HepG2 (cell line): ENCODE data around the gene CLDN9. TPM values are rescaled to one million over a fixed set of nuclear protein-coding genes. Genes with fewer than 3 reads are reported as not detected.

Experiments used
- ARNT2 ChIP-seq: sonication (generic); formaldehyde crosslinking; IDR thresholded peaks from 2 replicates; pipeline ENCODE4 v1.8.0; 2022; ENCODE audit warnings: mild to moderate bottlenecking, low read depth, missing genetic modification reagents, moderate library complexity
- ATF4 ChIP-seq, 2 experiments: fragments of 450-650 bp in 1 of 2; sonication (generic) in 1 of 2; formaldehyde crosslinking; IDR thresholded peaks; 2 replicates each; pipeline versions ENCODE4 v1.5.0 to v1.8.0; 2020 to 2022; ENCODE audit warnings: mild to moderate bottlenecking in 1 of 2, missing genetic modification reagents in 1 of 2
- DRAP1 ChIP-seq: IDR thresholded peaks from 2 replicates; pipeline ENCODE4 v1.6.1; 2016; ENCODE audit warnings: missing genetic modification reagents, missing compliant biosample characterization
- HNRNPUL1 ChIP-seq: fragments of 200-400 bp; formaldehyde crosslinking; IDR thresholded peaks from 2 replicates; pipeline ENCODE4 v1.6.1; 2017; ENCODE audit warnings: low read depth, mild to moderate bottlenecking, low read length, moderate library complexity
- JARID2 ChIP-seq: sonication (generic); formaldehyde crosslinking; IDR thresholded peaks from 2 replicates; pipeline ENCODE4 v1.8.1; 2023; ENCODE audit warnings: missing genetic modification reagents, inconsistent platforms; ENCODE audit not compliant: insufficient replicate concordance
- KLF11 ChIP-seq: IDR thresholded peaks from 2 replicates; pipeline ENCODE4 v1.6.1; 2016; ENCODE audit warnings: missing compliant biosample characterization
- MAX ChIP-seq: IDR thresholded peaks from 2 replicates; pipeline ENCODE4 v1.6.1; 2012; ENCODE audit warnings: inconsistent platforms
- MTF1 ChIP-seq: sonication (generic); formaldehyde crosslinking; IDR thresholded peaks from 2 replicates; pipeline ENCODE4 v1.5.0; 2020; ENCODE audit warnings: missing genetic modification reagents
- MXD3 ChIP-seq: IDR thresholded peaks from 2 replicates; pipeline ENCODE4 v1.6.1; 2016; ENCODE audit warnings: mild to moderate bottlenecking, missing biosample characterization, missing genetic modification reagents
- PAF1 ChIP-seq: IDR thresholded peaks from 2 replicates; pipeline ENCODE4 v1.6.1; 2016; ENCODE audit warnings: missing genetic modification reagents, missing compliant biosample characterization
- PITX1 ChIP-seq: sonication (generic); formaldehyde crosslinking; IDR thresholded peaks from 2 replicates; pipeline ENCODE4 v1.5.1; 2020; ENCODE audit warnings: mild to moderate bottlenecking, missing genetic modification reagents
- POLR2AphosphoS2 ChIP-seq: IDR thresholded peaks from 2 replicates; pipeline ENCODE4 v1.6.1; 2011; ENCODE audit warnings: low read depth, low read length, improper control_type of control experiment
- SAFB2 ChIP-seq: sonication (generic); formaldehyde crosslinking; IDR thresholded peaks from 2 replicates; pipeline ENCODE4 v1.5.1; 2020; ENCODE audit warnings: missing genetic modification reagents, low read depth, mild to moderate bottlenecking, borderline replicate concordance
- TBX3 ChIP-seq: fragments of 450-650 bp; IDR thresholded peaks from 2 replicates; pipeline ENCODE4 v1.6.1; 2017; ENCODE audit warnings: antibody characterized with exemption, mild to moderate bottlenecking, inconsistent platforms, borderline replicate concordance
- TIGD3 ChIP-seq: sonication (generic); formaldehyde crosslinking; IDR thresholded peaks from 2 replicates; pipeline ENCODE4 v1.5.1; 2020; ENCODE audit warnings: mild to moderate bottlenecking, missing genetic modification reagents, borderline replicate concordance
- TOPORS ChIP-seq: sonication (generic); formaldehyde crosslinking; IDR thresholded peaks from 2 replicates; pipeline ENCODE4 v1.8.0; 2023; ENCODE audit warnings: mild to moderate bottlenecking, missing genetic modification reagents
- TRAFD1 ChIP-seq: sonication (generic); formaldehyde crosslinking; IDR thresholded peaks from 2 replicates; pipeline ENCODE4 v1.5.1; 2020; ENCODE audit warnings: missing genetic modification reagents, mild to moderate bottlenecking, borderline replicate concordance
- ZFP36L1 ChIP-seq: sonication (generic); formaldehyde crosslinking; IDR thresholded peaks from 2 replicates; pipeline ENCODE4 v1.8.0; 2022; ENCODE audit warnings: mild to moderate bottlenecking, missing genetic modification reagents, moderate library complexity
- ZNF143 ChIP-seq: sonication (generic); formaldehyde crosslinking; IDR thresholded peaks from 2 replicates; pipeline ENCODE4 v1.4.0; 2020; ENCODE audit warnings: missing genetic modification reagents
- ZNF382 ChIP-seq: sonication (generic); formaldehyde crosslinking; IDR thresholded peaks from 2 replicates; pipeline ENCODE4 v1.5.0; 2020; ENCODE audit warnings: missing genetic modification reagents, mild to moderate bottlenecking, borderline replicate concordance
- ZNF431 ChIP-seq: sonication (generic); formaldehyde crosslinking; IDR thresholded peaks from 2 replicates; pipeline ENCODE4 v1.9.0; 2022; ENCODE audit warnings: missing genetic modification reagents, low read depth, mild to moderate bottlenecking, borderline replicate concordance
- ZNF572 ChIP-seq: sonication (generic); formaldehyde crosslinking; IDR thresholded peaks from 2 replicates; pipeline ENCODE4 v1.5.1; 2020; ENCODE audit warnings: mild to moderate bottlenecking, missing genetic modification reagents
- ZNF720 ChIP-seq: sonication (generic); formaldehyde crosslinking; IDR thresholded peaks from 2 replicates; pipeline ENCODE4 v1.4.0; 2020; ENCODE audit warnings: missing genetic modification reagents
- polyA plus RNA-seq, 8 experiments: library from polyadenylated mRNA; depleted of rRNA in 3 of 8; stranded (reverse) in 7 of 8; unstranded in 1 of 8; fragments of >200 nt; fragmentation: Illumina TruSeq in 4 of 8; extraction: Trizol in 4 of 8; gene quantifications; 2 replicates each; pipeline versions ENCODE4 v1.2.1 to v1.2.3, GENCODE V29; 2011 to 2016; ENCODE audit warnings: low read depth in 4 of 8, missing spikeins in 1 of 8, mixed read lengths in 1 of 8; ENCODE audit not compliant: insufficient read depth in 1 of 8
- total RNA-seq, 5 experiments: library from RNA; depleted of rRNA; stranded (reverse); fragments of >200 nt; fragmentation: Illumina TruSeq; extraction: Trizol; gene quantifications; 2 replicates each; pipeline ENCODE4 v1.2.3, GENCODE V29; 2016; ENCODE audit warnings: low read depth in 1 of 5

CLDN9 gene
- total and polyA plus RNA-seq, 2 of the 13 experiments (the other 11 are each of a cell fraction or from before 2014, with no cell fraction given): 0.15 to 0.26 TPM

- TF ChIP-seq MXD3 (CRISPR knock-in tag): peak; percentile 75; the same call in 1 of the 2 replicates
- no peak for TF ChIP-seq MTF1 (CRISPR knock-in tag)
- TF ChIP-seq TRAFD1 (CRISPR knock-in tag): no peak
- TF ChIP-seq ZNF431 (CRISPR knock-in tag): no peak
- TF ChIP-seq ARNT2 (CRISPR knock-in tag): peak; percentile 54; the same call in 1 of the 2 replicates
- TF ChIP-seq JARID2: no peak
- TF ChIP-seq TBX3: no peak
- TF ChIP-seq ZNF143 (CRISPR knock-in tag): peak; percentile 99
- TF ChIP-seq MAX: peak; percentile 86
- TF ChIP-seq HNRNPUL1: peak; percentile 69; the same call in 1 of the 2 replicates
- TF ChIP-seq KLF11 (CRISPR knock-in tag): no peak
- no peak for TF ChIP-seq SAFB2 (CRISPR knock-in tag)
- TF ChIP-seq ZNF572: peak; percentile 93; the same call in 1 of the 2 replicates
- TF ChIP-seq TIGD3 (CRISPR knock-in tag): peak; percentile 68
- TF ChIP-seq ZNF382: no peak
- no peak for TF ChIP-seq ZNF720
- 0 out of 2 replicates have a peak, but pooled peaks have one; percentile 51 for TF ChIP-seq TOPORS (CRISPR knock-in tag)
- peak; percentile 40; the same call in 1 of the 2 replicates for TF ChIP-seq DRAP1 (CRISPR knock-in tag)
- peak in 1 of 2 experiments; percentile 95; a peak in 2 of 4 replicates for TF ChIP-seq ATF4 (CRISPR knock-in tag; IDR thresholded peaks at IDR 0.05)
- peak; percentile 60; the same call in 1 of the 2 replicates for TF ChIP-seq ZFP36L1 (CRISPR knock-in tag)
- peak; percentile 68 for TF ChIP-seq PITX1
- peak; percentile 98 for TF ChIP-seq POLR2AphosphoS2
- 0 out of 2 replicates have a peak, but pooled peaks have one; percentile 79 for TF ChIP-seq PAF1 (CRISPR knock-in tag)
Observed at GRCh38 chr16:3023669-3024478, 11.2 kb downstream of the CLDN9 start, which contains the start of the genes HCFC1R1 and THOC6 (continued).
